OCI-LY1 (cell line): Measurements from ENCODE around the gene KLHL40.

Source experiments
- H2AFZ ChIP-seq: fragments of 200-600 bp; sonication (generic), shearing (Covaris generic); 2 replicates; pipeline ENCODE4 v1.6.0; 2014; ENCODE audit warnings: antibody characterized with exemption, mild to moderate bottlenecking, low read length
- H3F3A ChIP-seq: fragments of 200-600 bp; sonication (generic), shearing (Covaris generic); 2 replicates; pipeline ENCODE4 v1.6.0; 2014; ENCODE audit warnings: mild to moderate bottlenecking, antibody characterized with exemption, low read length, moderate library complexity; ENCODE audit not compliant: insufficient read depth
- H3K27ac ChIP-seq: fragments of 200-600 bp; sonication (generic); 2 replicates; pipeline ENCODE4 v1.5.1; 2014; ENCODE audit warnings: low read length, mixed run types, mild to moderate bottlenecking, low read depth; ENCODE audit not compliant: poor library complexity, severe bottlenecking
- H3K27me3 ChIP-seq: fragments of 200-600 bp; sonication (generic); 2 replicates; pipeline ENCODE4 v1.6.0; 2014; ENCODE audit warnings: antibody characterized with exemption, mild to moderate bottlenecking, low read length, moderate library complexity; ENCODE audit not compliant: insufficient read depth
- H3K36me3 ChIP-seq: fragments of 200-600 bp; sonication (generic); 2 replicates; pipeline ENCODE4 v1.6.1; 2014; ENCODE audit warnings: mild to moderate bottlenecking, antibody characterized with exemption, low read length, moderate library complexity, mixed read lengths; ENCODE audit not compliant: insufficient read depth
- H3K4me1 ChIP-seq: fragments of 200-600 bp; sonication (generic); 2 replicates; pipeline ENCODE4 v1.5.1; 2014; ENCODE audit warnings: mild to moderate bottlenecking, low read length, moderate library complexity; ENCODE audit not compliant: insufficient read depth, severe bottlenecking
- H3K4me2 ChIP-seq: fragments of 200-600 bp; sonication (generic), shearing (Covaris generic); 2 replicates; pipeline ENCODE4 v1.6.1; 2014; ENCODE audit warnings: low read length
- H3K4me3 ChIP-seq: fragments of 200-600 bp; sonication (generic); 2 replicates; pipeline ENCODE4 v1.5.1; 2014; ENCODE audit warnings: low read length, low read depth, mild to moderate bottlenecking, mixed read lengths; ENCODE audit not compliant: poor library complexity, severe bottlenecking
- H3K79me2 ChIP-seq: fragments of 200-600 bp; shearing (Covaris generic); 2 replicates; pipeline ENCODE4 v1.6.1; 2016; ENCODE audit warnings: mixed run types, low read length, mixed read lengths; ENCODE audit not compliant: insufficient read depth
- H3K9ac ChIP-seq: fragments of 200-600 bp; sonication (generic), shearing (Covaris generic); 2 replicates; pipeline ENCODE4 v1.6.1; 2014; ENCODE audit warnings: mild to moderate bottlenecking, low read length, mixed read lengths
- H3K9me2 ChIP-seq: fragments of 200-600 bp; sonication (generic), shearing (Covaris generic); 2 replicates; pipeline ENCODE4 v1.6.1; 2014; ENCODE audit warnings: low read depth, mild to moderate bottlenecking, low read length, mixed read lengths
- H3K9me3 ChIP-seq: fragments of 200-600 bp; shearing (Covaris generic); 2 replicates; pipeline ENCODE4 v1.6.1; 2014; ENCODE audit warnings: low read length, mixed read lengths
- H4K20me1 ChIP-seq: fragments of 200-600 bp; sonication (generic), shearing (Covaris generic); 2 replicates; pipeline ENCODE4 v1.6.0; 2016; ENCODE audit warnings: mild to moderate bottlenecking, low read length; ENCODE audit not compliant: insufficient read depth
- EZH2 ChIP-seq: fragments of 200-600 bp; sonication (generic), shearing (Covaris generic); IDR thresholded peaks from 2 replicates; pipeline ENCODE4 v1.8.0; 2017; ENCODE audit warnings: borderline replicate concordance, mixed run types, mild to moderate bottlenecking, antibody characterized with exemption, low read length, moderate library complexity, mixed read lengths
- TF ChIP-seq, protein P1 (sequence below): fragments of 200-600 bp; sonication (generic), shearing (Covaris generic); IDR thresholded peaks from 2 replicates; pipeline ENCODE4 v1.5.1; 2017; ENCODE audit warnings: mild to moderate bottlenecking, antibody characterized with exemption, low read length, moderate library complexity, mixed read lengths

Gene KLHL40

DNA sequence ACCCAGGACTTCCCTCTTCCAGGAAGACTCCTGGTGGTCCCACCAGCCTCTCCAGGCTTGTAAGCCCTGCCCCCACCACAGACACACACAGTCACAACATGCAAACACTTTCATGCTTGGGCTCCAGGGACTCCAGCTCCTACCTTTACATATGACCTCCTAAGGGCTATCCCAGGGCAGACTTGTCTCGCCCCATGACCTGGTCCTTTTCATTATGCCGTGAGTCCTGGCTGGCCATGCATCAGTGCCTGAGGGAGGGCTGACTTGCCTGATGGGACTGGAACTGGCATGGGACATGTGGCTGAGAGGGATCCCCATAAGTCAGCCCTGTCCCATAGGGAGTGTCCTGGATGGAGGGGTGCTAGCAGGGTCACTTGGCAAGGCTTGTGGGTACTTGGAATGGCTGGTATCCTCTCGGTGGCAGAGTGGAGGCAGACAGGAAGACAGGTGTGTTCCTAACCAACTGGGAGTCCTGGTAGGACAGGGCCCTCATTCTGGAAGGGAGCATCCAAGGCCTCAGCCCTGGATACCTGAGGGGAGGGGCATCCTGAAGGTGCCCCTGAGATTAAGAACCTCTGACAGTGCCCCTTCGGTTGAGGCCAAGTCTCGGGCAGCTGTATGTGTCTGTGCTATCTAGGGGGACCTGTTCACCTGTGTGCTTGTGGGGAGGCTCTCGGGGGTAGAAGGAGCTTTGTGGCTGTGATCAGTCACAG lies 17.8 kb downstream of the KLHL40 start:
- Histone ChIP-seq H3F3A (no peaks in the 10 kb centered on the region), H3K9me3 (no peaks in the 10 kb centered on the region), H3K27ac (no peak overlapping the region), H3K36me3 (no peaks in the 10 kb centered on the region), H3K4me3 (no peak overlapping the region), H3K4me1 (no peaks in the 10 kb centered on the region), H3K9ac (no peak overlapping the region), H3K9me2 (no peaks in the 10 kb centered on the region), H3K4me2 (no peak overlapping the region), H3K79me2 (no peaks in the 10 kb centered on the region), H2AFZ (no peak overlapping the region), H4K20me1 (no peaks in the 10 kb centered on the region), H3K27me3 (no peaks in the 10 kb centered on the region)
- TF ChIP-seq, protein P1, sequence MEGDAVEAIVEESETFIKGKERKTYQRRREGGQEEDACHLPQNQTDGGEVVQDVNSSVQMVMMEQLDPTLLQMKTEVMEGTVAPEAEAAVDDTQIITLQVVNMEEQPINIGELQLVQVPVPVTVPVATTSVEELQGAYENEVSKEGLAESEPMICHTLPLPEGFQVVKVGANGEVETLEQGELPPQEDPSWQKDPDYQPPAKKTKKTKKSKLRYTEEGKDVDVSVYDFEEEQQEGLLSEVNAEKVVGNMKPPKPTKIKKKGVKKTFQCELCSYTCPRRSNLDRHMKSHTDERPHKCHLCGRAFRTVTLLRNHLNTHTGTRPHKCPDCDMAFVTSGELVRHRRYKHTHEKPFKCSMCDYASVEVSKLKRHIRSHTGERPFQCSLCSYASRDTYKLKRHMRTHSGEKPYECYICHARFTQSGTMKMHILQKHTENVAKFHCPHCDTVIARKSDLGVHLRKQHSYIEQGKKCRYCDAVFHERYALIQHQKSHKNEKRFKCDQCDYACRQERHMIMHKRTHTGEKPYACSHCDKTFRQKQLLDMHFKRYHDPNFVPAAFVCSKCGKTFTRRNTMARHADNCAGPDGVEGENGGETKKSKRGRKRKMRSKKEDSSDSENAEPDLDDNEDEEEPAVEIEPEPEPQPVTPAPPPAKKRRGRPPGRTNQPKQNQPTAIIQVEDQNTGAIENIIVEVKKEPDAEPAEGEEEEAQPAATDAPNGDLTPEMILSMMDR = no peak
- TF ChIP-seq EZH2 = no peak

DNA sequence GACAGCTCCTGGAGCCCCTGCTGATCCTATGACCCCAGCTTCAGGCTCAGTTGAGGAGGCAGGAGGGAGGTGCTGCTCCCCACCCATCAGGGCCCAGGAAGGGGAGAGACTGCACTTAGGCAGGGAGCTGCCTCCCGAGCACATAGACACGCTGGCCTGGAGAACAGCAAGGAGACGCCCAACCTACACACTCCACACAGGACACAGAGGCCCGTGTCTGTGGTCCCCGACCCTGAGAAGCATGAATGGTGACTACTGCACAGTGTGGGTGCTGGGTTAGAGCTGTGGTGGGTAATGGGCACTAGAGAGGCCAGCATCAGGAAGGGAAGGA lies 18.3 kb downstream of the KLHL40 start:
- no peak for TF ChIP-seq EZH2
- TF ChIP-seq, protein P1 = no peak
- Histone ChIP-seq H3K27ac (no peak overlapping the region), H3K4me3 (no peak overlapping the region), H3K79me2 (no peaks in the 10 kb centered on the region), H4K20me1 (no peaks in the 10 kb centered on the region), H3K9ac (no peak overlapping the region), H2AFZ (no peak overlapping the region), H3K9me3 (no peaks in the 10 kb centered on the region), H3K9me2 (no peaks in the 10 kb centered on the region), H3K4me2 (no peak overlapping the region), H3K4me1 (no peaks in the 10 kb centered on the region), H3K27me3 (no peaks in the 10 kb centered on the region), H3F3A (no peaks in the 10 kb centered on the region), H3K36me3 (no peaks in the 10 kb centered on the region)

DNA sequence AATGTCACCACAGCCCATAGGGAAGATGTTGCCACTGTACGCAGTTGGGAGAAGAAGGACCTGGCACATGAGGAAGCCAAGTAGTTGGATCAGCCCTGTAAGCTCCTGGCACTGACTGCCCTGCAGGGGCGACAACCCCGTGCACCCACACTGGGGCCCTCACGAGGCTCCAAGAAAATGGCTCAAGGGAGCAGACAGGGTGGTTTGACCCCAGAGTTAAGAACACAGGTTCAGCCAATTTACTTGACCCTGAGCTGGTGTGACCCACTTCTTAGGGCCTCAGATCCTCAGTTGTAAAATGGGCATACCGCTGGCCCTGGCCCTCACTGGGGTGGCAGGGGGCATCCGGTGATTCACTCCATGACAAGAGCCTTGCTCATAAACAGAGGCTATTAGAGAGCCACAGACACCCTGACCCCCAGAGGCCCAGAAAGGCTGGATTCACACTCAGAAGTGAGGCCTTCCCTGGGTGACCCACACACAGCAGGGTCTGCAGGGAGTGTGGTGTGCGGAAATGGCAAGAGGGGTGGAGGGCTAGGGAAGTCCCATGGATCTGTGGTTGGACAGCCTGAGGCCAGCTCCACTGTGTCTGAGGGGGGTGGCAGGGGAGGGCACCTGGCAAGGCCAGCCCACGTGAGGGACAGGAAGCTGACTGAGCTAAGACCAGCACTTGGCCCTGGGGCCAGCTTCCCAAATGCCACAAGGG lies 19.0 kb downstream of the KLHL40 start:
- Histone ChIP-seq H3F3A (no peaks in the 10 kb centered on the region), H2AFZ (no peak overlapping the region), H3K9ac (no peak overlapping the region), H4K20me1 (no peaks in the 10 kb centered on the region), H3K27me3 (no peaks in the 10 kb centered on the region), H3K9me2 (no peaks in the 10 kb centered on the region), H3K4me3 (no peak overlapping the region), H3K4me2 (no peak overlapping the region), H3K4me1 (no peaks in the 10 kb centered on the region), H3K9me3 (no peaks in the 10 kb centered on the region), H3K36me3 (no peaks in the 10 kb centered on the region), H3K79me2 (no peaks in the 10 kb centered on the region), H3K27ac (no peak overlapping the region)
- no peak for TF ChIP-seq EZH2
- TF ChIP-seq, protein P1 = no peak
